Glutamatergic neuron (in vitro differentiated cells): ENCODE results near the gene ARHGAP22. TPM values are rescaled to one million over a fixed set of nuclear protein-coding genes. Genes with fewer than 3 reads are reported as not detected.

Experiments used
- DNase-seq: peaks from one replicate; pipeline ENCODE4 v3.0.0; 2022
- H3K27ac Mint-ChIP-seq: one replicate; pipeline ENCODE4 v1.8.0; 2020; ENCODE audit warnings: mild to moderate bottlenecking, mixed read lengths, inconsistent platforms; ENCODE audit not compliant: unreplicated experiment
- H3K27me3 Mint-ChIP-seq: one replicate; pipeline ENCODE4 v1.8.0; 2020; ENCODE audit warnings: mild to moderate bottlenecking, moderate library complexity, mixed read lengths, inconsistent platforms; ENCODE audit not compliant: unreplicated experiment
- H3K36me3 Mint-ChIP-seq: one replicate; pipeline ENCODE4 v1.8.0; 2020; ENCODE audit warnings: mild to moderate bottlenecking, mixed read lengths, inconsistent platforms; ENCODE audit not compliant: unreplicated experiment
- H3K4me1 Mint-ChIP-seq: one replicate; pipeline ENCODE4 v1.8.0; 2020; ENCODE audit warnings: mild to moderate bottlenecking, low read depth, mixed read lengths, inconsistent platforms; ENCODE audit not compliant: unreplicated experiment
- H3K4me3 Mint-ChIP-seq: one replicate; pipeline ENCODE4 v1.8.0; 2020; ENCODE audit warnings: mild to moderate bottlenecking, mixed read lengths, inconsistent platforms; ENCODE audit not compliant: unreplicated experiment
- H3K9me3 Mint-ChIP-seq: one replicate; pipeline ENCODE4 v1.8.0; 2020; ENCODE audit warnings: mild to moderate bottlenecking, moderate library complexity, mixed read lengths, inconsistent platforms; ENCODE audit not compliant: unreplicated experiment
- total RNA-seq: library from RNA; stranded (reverse); fragmentation: NEBNext Ultra II Directional; extraction: Animal tissue kit (Norgen Biotek cat#: 25700); gene quantifications from one replicate; pipeline ENCODE4 v1.2.1, GENCODE V29; 2021; ENCODE audit not compliant: unreplicated experiment
- TF ChIP-seq, protein P1 (sequence below): fragments of 200-600 bp; sonication (generic); IDR thresholded peaks from one replicate; pipeline ENCODE4 v1.5.0; 2021; ENCODE audit not compliant: partially characterized antibody, unreplicated experiment

Gene ARHGAP22
- total RNA-seq, 1 donor from 2014 or later: 10.0 TPM

DNA sequence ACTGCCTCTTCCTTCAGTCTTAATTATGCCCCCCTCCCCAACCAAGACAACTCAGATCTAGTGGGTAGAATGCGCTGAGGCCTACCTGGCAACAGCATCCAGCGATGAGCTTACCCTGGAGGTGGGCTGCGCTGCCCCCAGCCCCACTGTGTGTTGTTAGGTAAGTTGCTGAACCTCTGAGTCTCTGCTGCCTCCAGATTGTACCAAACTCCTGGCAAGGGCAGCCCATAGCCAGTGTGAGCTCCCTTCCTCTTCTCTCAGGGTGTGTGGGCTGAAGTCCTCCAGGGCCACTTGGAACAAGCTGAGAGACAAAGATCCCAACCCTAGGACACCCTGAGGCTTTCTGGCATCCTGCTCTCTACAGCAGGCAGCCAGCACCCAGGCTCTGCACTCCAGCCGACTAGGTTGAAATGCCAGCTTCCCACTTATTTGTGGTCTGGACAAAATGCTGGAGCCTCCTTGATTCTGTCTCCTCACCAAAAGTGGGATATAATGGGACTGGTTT, 135.3 kb downstream of the ARHGAP22 start:
- TF ChIP-seq, protein P1, sequence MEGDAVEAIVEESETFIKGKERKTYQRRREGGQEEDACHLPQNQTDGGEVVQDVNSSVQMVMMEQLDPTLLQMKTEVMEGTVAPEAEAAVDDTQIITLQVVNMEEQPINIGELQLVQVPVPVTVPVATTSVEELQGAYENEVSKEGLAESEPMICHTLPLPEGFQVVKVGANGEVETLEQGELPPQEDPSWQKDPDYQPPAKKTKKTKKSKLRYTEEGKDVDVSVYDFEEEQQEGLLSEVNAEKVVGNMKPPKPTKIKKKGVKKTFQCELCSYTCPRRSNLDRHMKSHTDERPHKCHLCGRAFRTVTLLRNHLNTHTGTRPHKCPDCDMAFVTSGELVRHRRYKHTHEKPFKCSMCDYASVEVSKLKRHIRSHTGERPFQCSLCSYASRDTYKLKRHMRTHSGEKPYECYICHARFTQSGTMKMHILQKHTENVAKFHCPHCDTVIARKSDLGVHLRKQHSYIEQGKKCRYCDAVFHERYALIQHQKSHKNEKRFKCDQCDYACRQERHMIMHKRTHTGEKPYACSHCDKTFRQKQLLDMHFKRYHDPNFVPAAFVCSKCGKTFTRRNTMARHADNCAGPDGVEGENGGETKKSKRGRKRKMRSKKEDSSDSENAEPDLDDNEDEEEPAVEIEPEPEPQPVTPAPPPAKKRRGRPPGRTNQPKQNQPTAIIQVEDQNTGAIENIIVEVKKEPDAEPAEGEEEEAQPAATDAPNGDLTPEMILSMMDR: no peak
- Mint-ChIP-seq H3K4me3 (no peak overlapping the region), H3K27ac (no peak overlapping the region), H3K9me3 (peaks cover 7% of the 10 kb centered on the region), H3K27me3 (peaks cover 8% of the 10 kb centered on the region), H3K36me3 (no peaks in the 10 kb centered on the region), H3K4me1 (peaks cover 1% of the 10 kb centered on the region)
- no peak for DNase-seq

GRCh38 chr10:48468866-48469511, 135.9 kb downstream of the ARHGAP22 start:
- Mint-ChIP-seq H3K27me3 (peaks cover 10% of the 10 kb centered on the region), H3K9me3 (peaks cover 7% of the 10 kb centered on the region), H3K4me3 (no peak overlapping the region), H3K4me1 (peaks cover 1% of the 10 kb centered on the region), H3K36me3 (no peaks in the 10 kb centered on the region), H3K27ac (no peak overlapping the region)
- DNase-seq: no peak
- TF ChIP-seq, protein P1: no peak

DNA sequence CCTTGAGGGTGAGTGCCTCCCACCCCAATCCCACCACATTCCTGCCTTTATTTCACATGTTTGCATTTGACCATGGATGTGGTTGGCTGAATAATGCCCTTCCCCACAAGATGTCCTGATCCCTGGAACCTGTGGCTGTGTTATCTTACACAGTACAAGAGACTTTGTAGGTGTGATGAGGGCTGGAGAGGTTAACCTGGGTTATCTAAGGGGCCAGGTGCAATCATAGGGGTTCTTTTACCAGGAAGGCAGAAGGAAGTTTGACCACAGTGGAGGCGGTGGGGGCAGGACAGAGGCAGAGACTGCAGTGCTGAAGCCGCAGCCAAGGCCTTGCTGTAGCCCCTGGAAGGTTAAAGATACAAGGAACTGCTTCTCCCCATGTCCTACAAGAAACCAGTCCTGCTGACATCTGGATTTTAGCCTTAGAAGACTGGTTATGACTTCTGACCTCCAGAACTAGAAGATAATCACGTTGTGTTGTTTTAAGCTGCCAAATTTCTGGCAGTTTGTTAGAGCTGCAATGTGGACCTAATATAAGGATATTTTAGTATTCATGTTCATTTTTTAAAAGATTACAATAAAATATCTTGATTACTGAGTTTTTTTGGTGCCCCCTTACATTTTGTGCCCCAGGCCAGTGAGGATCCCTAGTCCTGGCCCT, 136.6 kb downstream of the ARHGAP22 start:
- H3K36me3 Mint-ChIP-seq: no peaks in the 10 kb centered on the region
- TF ChIP-seq, protein P1: no peak
- no peak overlapping the region for H3K27ac Mint-ChIP-seq

GRCh38 chr10:48467669-48468068, 137.2 kb downstream of the ARHGAP22 start:
- H3K4me3 Mint-ChIP-seq: no peak overlapping the region
- H3K27me3 Mint-ChIP-seq: peaks cover 10% of the 10 kb centered on the region
- peaks cover 1% of the 10 kb centered on the region for H3K4me1 Mint-ChIP-seq
- H3K27ac Mint-ChIP-seq: no peak overlapping the region
- TF ChIP-seq, protein P1: no peak
- H3K9me3 Mint-ChIP-seq: peaks cover 3% of the 10 kb centered on the region
- H3K36me3 Mint-ChIP-seq: no peaks in the 10 kb centered on the region
- DNase-seq: no peak

More for the DNA sequence above, 136.6 kb downstream of the ARHGAP22 start:
- Mint-ChIP-seq H3K9me3 (peaks cover 7% of the 10 kb centered on the region), H3K4me1 (peaks cover 1% of the 10 kb centered on the region), H3K27me3 (peaks cover 10% of the 10 kb centered on the region), H3K4me3 (no peak overlapping the region)
- DNase-seq: no peak

GRCh38 chr10:48466611-48467240, 138.1 kb downstream of the ARHGAP22 start:
- H3K27ac Mint-ChIP-seq: no peak overlapping the region
- DNase-seq: no peak

More at GRCh38 chr10:48466611-48467240, 138.1 kb downstream of the ARHGAP22 start:
- TF ChIP-seq, protein P1: no peak
- Mint-ChIP-seq H3K4me1 (no peaks in the 10 kb centered on the region), H3K4me3 (peak overlapping the region; percentile 11), H3K9me3 (peaks cover 1% of the 10 kb centered on the region), H3K27me3 (peaks cover 7% of the 10 kb centered on the region), H3K36me3 (no peaks in the 10 kb centered on the region)
